ENCODE data around the gene GLS. TPM values are rescaled to one million over a fixed set of nuclear protein-coding genes. Genes with fewer than 3 reads are reported as not detected.

GLS gene
- total RNA-seq, 1 experiment from 2014 or later = 97.4 TPM

DNA sequence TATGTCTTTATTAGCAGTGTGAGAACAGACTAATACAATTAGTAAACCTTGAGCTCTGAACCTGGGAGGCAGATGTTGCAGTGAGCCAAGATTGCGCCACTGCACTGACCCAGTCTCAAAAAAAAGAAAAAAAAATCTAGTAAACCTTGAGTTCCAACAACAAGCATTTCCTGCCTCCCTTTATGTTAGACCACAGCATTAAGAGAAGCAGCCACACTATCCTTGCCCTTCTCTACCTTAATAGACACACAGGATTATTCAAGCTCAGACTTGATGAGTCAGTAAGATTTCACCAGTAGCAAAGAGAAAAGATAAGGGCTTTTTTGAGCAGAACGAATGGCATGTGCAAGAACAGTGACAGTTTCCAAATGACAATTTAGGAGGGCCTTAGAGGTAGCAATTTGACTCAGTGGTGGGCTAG, 18.0 kb upstream of the GLS start:
- DNase-seq (ENCODE audit: low read depth, low spot score) (no peak), ATAC-seq (no peak)
- no peaks in the 10 kb centered on the region for H3K9me3 ChIP-seq (ENCODE audit: control insufficient read depth in 1 of 2, insufficient read depth in 1 of 2, low read depth in 1 of 2, low read length in 2 of 2)
- H4K20me1 ChIP-seq (ENCODE audit: insufficient read depth) = no peaks in the 10 kb centered on the region
- no TSS peak for BruUV-seq (replicated peaks)
- TF ChIP-seq EZH2 (IDR thresholded peaks at IDR 0.05) = no peak
- TF ChIP-seq MAX (IDR thresholded peaks at IDR 0.05) = no peak
- H3K9ac ChIP-seq (ENCODE audit: low read length) = no peak overlapping the region
- H3K36me3 ChIP-seq (ENCODE audit: control insufficient read depth in 1 of 2, insufficient read depth in 2 of 2, low read length in 2 of 2) = no peaks in the 10 kb centered on the region
- H3K27me3 ChIP-seq (ENCODE audit: insufficient read depth, low read length) = no peaks in the 10 kb centered on the region
- ChIA-PET CTCF (no interaction called here), POLR2A (no interaction called here), RAD21 (ENCODE audit: low non-redundant PET in 1 of 2, low total read pairs in 2 of 2, uncharacterized antibody in 2 of 2, unreplicated experiment in 2 of 2) (no interaction called here)
- H3K4me2 ChIP-seq (ENCODE audit: low read length) = no peak overlapping the region
- no peak overlapping the region for H3K27ac ChIP-seq (ENCODE audit: low read depth, low read length)
- H3K4me3 ChIP-seq (replicated peaks in 1 of 2; ENCODE audit: low read depth in 1 of 2, low read length in 2 of 2) = no peak overlapping the region
- H3K79me2 ChIP-seq (ENCODE audit: insufficient read depth, low read length) = no peaks in the 10 kb centered on the region
- no peaks in the 10 kb centered on the region for H3K9me2 ChIP-seq (ENCODE audit: insufficient read depth)
- intact Hi-C loops (cut with micrococcal nuclease) = no loop called here
- peaks cover 6 to 16% of the 10 kb centered on the region in 2 experiments; a peak in 2 of 4 replicates for H3K4me1 ChIP-seq (ENCODE audit: control insufficient read depth in 1 of 2, insufficient read depth in 2 of 2, low read length in 2 of 2)
- no peak overlapping the region for H2AFZ ChIP-seq (ENCODE audit: low read depth, low read length, poor library complexity, severe bottlenecking)

- POLR2A ChIA-PET = no interaction called here
- CTCF ChIA-PET = interaction anchor here (1.0 kb wide), 1 partner anchor 14 kb away, joined by 3 read pairs; no protein-coding TSS in a partner anchor
Observed at GRCh38 chr2:190863946-190864345, 16.7 kb upstream of the GLS start.

More at GRCh38 chr2:190863946-190864345, 16.7 kb upstream of the GLS start:
- Histone ChIP-seq H3K27ac (ENCODE audit: low read depth, low read length) (no peak overlapping the region), H3K4me2 (ENCODE audit: low read length) (no peak overlapping the region), H3K36me3 (ENCODE audit: control insufficient read depth in 1 of 2, insufficient read depth in 2 of 2, low read length in 2 of 2) (no peaks in the 10 kb centered on the region), H3K9me3 (ENCODE audit: control insufficient read depth in 1 of 2, insufficient read depth in 1 of 2, low read depth in 1 of 2, low read length in 2 of 2) (no peaks in the 10 kb centered on the region), H3K27me3 (ENCODE audit: insufficient read depth, low read length) (no peaks in the 10 kb centered on the region), H3K9me2 (ENCODE audit: insufficient read depth) (no peaks in the 10 kb centered on the region), H3K9ac (ENCODE audit: low read length) (no peak overlapping the region), H3K79me2 (ENCODE audit: insufficient read depth, low read length) (no peaks in the 10 kb centered on the region), H3K4me1 (ENCODE audit: control insufficient read depth in 1 of 2, insufficient read depth in 2 of 2, low read length in 2 of 2) (peaks cover 2 to 13% of the 10 kb centered on the region in 2 experiments; a peak in 2 of 4 replicates), H4K20me1 (ENCODE audit: insufficient read depth) (no peaks in the 10 kb centered on the region), H2AFZ (ENCODE audit: low read depth, low read length, poor library complexity, severe bottlenecking) (no peak overlapping the region), H3K4me3 (replicated peaks in 1 of 2; ENCODE audit: low read depth in 1 of 2, low read length in 2 of 2) (no peak overlapping the region)
- intact Hi-C loops (cut with micrococcal nuclease) = no loop called here
- no peak for TF ChIP-seq ELF1 (IDR thresholded peaks at IDR 0.05; ENCODE audit: borderline replicate concordance, low read depth)
- TF ChIP-seq EZH2phosphoT487 (IDR thresholded peaks at IDR 0.05; ENCODE audit: borderline replicate concordance) = no peak
- TF ChIP-seq ZNF274 (IDR thresholded peaks at IDR 0.05; ENCODE audit: low read depth, low read length) = no peak
- TF ChIP-seq EZH2 (IDR thresholded peaks at IDR 0.05) = no peak
- TF ChIP-seq SRF (IDR thresholded peaks at IDR 0.05; ENCODE audit: low read depth) = no peak
- TF ChIP-seq JUND (IDR thresholded peaks at IDR 0.05) = no peak
- TF ChIP-seq SIN3A (IDR thresholded peaks at IDR 0.05; ENCODE audit: low read depth) = no peak
- TF ChIP-seq RAD21 (IDR thresholded peaks at IDR 0.05; ENCODE audit: low read depth) = no peak
- no peak for TF ChIP-seq CTCF (IDR thresholded peaks at IDR 0.05 in 2 of 3, conservative IDR thresholded peaks at IDR 0.05 in 1 of 3; ENCODE audit: borderline replicate concordance in 1 of 3, insufficient read depth in 1 of 3, low read depth in 2 of 3, low read length in 2 of 3)
- TF ChIP-seq POLR2AphosphoS5 (IDR thresholded peaks at IDR 0.05; ENCODE audit: low read depth, low read length) = no peak
- TF ChIP-seq, protein P1, sequence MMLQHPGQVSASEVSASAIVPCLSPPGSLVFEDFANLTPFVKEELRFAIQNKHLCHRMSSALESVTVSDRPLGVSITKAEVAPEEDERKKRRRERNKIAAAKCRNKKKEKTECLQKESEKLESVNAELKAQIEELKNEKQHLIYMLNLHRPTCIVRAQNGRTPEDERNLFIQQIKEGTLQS (IDR thresholded peaks at IDR 0.05) = no peak
- TF ChIP-seq MAX (IDR thresholded peaks at IDR 0.05) = no peak
- no peak for TF ChIP-seq ZBTB33 (IDR thresholded peaks at IDR 0.05; ENCODE audit: extremely low read depth, insufficient replicate concordance, low read length)
- TF ChIP-seq ZFX (IDR thresholded peaks at IDR 0.05) = no peak
- no peak for TF ChIP-seq FOSL1 (IDR thresholded peaks at IDR 0.05; ENCODE audit: low read depth)
- no peak for TF ChIP-seq CEBPB (IDR thresholded peaks at IDR 0.05; ENCODE audit: low read depth)
- DNase-seq (ENCODE audit: low read depth, low spot score) = no peak
- no peak for ATAC-seq
- no TSS peak for BruUV-seq (replicated peaks)
- RAD21 ChIA-PET (ENCODE audit: low non-redundant PET in 1 of 2, low total read pairs in 2 of 2, uncharacterized antibody in 2 of 2, unreplicated experiment in 2 of 2) = no interaction called here

Data from HCT116 (cell line).